GM21423 (cell line): Measurements from ENCODE around the gene SLC38A9.
"Not testable (repeated sequence)": the region's sequence is repeated elsewhere in the genome, so short reads cannot be mapped to it uniquely, and the experiment has no call there.

Experiments used
- ATAC-seq: cut with Tn5 transposase; IDR thresholded peaks from one replicate; pipeline ENCODE4 v1.9.1; 2021; ENCODE audit warnings: mild to moderate bottlenecking, moderate library complexity; ENCODE audit not compliant: unreplicated experiment

The SLC38A9 gene

GRCh38 chr5:55706230-55706629 lies 5.9 kb downstream of the SLC38A9 start:
- ATAC-seq: no peak

GRCh38 chr5:55702598-55703345 lies 9.4 kb downstream of the SLC38A9 start:
- ATAC-seq: no peak

GRCh38 chr5:55701462-55702103 lies 10.5 kb downstream of the SLC38A9 start:
- ATAC-seq: no peak

GRCh38 chr5:55700745-55701144 lies 11.4 kb downstream of the SLC38A9 start:
- ATAC-seq: no peak

- ATAC-seq: no peak
Observed at GRCh38 chr5:55699041-55699688, 13.0 kb downstream of the SLC38A9 start.

GRCh38 chr5:55696704-55697103 lies 15.4 kb downstream of the SLC38A9 start:
- not testable (repeated sequence) for ATAC-seq

GRCh38 chr5:55694152-55694830 lies 17.8 kb downstream of the SLC38A9 start:
- no peak for ATAC-seq

GRCh38 chr5:55692509-55692908 lies 19.6 kb downstream of the SLC38A9 start:
- ATAC-seq: no peak

- ATAC-seq: no peak
Observed at GRCh38 chr5:55692106-55692417, 20.1 kb downstream of the SLC38A9 start.

- ATAC-seq: no peak
Observed at GRCh38 chr5:55691265-55692105, 20.6 kb downstream of the SLC38A9 start.

- no peak for ATAC-seq
Observed at GRCh38 chr5:55682071-55682470, 30.1 kb downstream of the SLC38A9 start.

- ATAC-seq: no peak
Observed at GRCh38 chr5:55681301-55681700, 30.8 kb downstream of the SLC38A9 start.

- no peak for ATAC-seq
Observed at GRCh38 chr5:55680353-55680752, 31.8 kb downstream of the SLC38A9 start.

- ATAC-seq: no peak
Observed at GRCh38 chr5:55679556-55679955, 32.6 kb downstream of the SLC38A9 start.

- no peak for ATAC-seq
Observed at GRCh38 chr5:55675119-55675518, 37.0 kb downstream of the SLC38A9 start.

- no peak for ATAC-seq
Observed at GRCh38 chr5:55674340-55674739, 37.8 kb downstream of the SLC38A9 start.

- ATAC-seq: no peak
Observed at GRCh38 chr5:55672477-55672911, 39.6 kb downstream of the SLC38A9 start.

- ATAC-seq: no peak
Observed at GRCh38 chr5:55671975-55672374, 40.1 kb downstream of the SLC38A9 start.

- ATAC-seq: no peak
Observed at GRCh38 chr5:55668356-55668755, 43.8 kb downstream of the SLC38A9 start.

- no peak for ATAC-seq
Observed at GRCh38 chr5:55667938-55668337, 44.2 kb downstream of the SLC38A9 start.

GRCh38 chr5:55665065-55665464 lies 47.1 kb downstream of the SLC38A9 start:
- no peak for ATAC-seq
